HG02588 (cell line): ENCODE measurements around the gene RAD51D.
"Not testable (repeated sequence)": the region's sequence is repeated elsewhere in the genome, so short reads cannot be mapped to it uniquely, and the experiment has no call there.

Experiments
- ATAC-seq: cut with Tn5 transposase; IDR thresholded peaks from one replicate; pipeline ENCODE4 v1.9.1; 2021; ENCODE audit warnings: mild to moderate bottlenecking, moderate library complexity; ENCODE audit not compliant: unreplicated experiment

The RAD51D gene

DNA sequence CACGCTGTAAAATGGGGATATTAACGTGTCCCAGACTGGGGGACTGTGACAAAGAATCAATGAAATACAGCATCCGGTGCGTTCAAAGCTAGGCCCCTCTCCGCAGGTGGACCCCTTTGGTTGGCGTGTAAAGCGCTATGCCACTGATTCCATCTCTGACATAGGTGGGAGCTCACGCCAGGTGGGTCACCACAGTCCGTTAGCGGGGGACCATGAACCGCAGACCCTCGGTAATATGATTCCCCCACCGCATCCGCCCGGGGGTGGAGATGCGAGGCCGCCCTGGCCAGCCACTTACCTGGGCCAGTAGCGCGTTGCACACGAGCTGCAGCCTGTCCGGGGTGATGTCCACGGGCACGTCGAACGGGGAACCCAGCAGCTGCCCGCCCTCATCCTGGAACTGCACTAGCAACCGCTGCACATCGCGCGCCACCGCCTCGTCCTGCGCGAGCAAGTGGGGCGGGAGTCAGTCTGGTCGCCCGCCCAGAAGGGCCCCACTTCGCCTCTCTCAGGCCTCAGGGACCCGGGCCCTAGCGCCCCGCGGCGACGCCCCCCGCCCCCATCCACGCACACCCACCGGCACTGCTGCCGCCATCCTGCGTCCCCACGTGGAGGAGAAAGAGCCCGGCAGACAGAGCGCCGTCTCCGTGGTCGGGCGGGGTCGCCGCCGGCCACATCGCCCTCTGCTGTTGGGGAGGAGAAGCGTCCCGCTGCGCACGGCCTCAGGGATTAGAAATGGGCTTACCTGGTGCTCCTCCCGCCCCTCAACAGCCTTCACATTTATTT, 22.2 kb upstream of the RAD51D start, which contains the start of gene NLE1:
Gene NLE1, minus strand, starts transcription at position 623 of the 786 bp plus-strand sequence. Its CDS starts 28 bp downstream, at position 595.
- ATAC-seq, result peak; percentile 78

DNA sequence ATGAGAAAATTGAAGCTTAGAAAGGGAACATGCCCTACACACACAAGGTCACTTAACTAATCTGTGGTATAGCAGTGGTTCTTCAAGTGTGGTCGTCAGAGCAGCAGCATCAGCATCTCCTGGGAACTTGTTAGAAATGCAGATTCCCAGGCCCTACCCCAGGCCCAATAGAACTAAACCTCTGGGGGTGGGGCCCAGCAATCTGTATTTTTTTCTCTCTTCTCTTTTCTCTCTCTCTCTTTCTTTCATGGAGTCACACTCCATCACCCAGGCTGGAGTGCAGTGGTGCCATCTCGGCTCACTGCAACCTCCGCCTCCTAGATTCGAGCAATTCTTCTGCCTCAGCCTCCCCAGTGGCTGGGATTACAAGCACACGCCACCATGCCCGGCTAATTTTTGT, 18.6 kb upstream of the RAD51D start:
- no peak for ATAC-seq

GRCh38 chr17:35135322-35135721, 15.7 kb upstream of the RAD51D start:
- ATAC-seq, result no peak

DNA sequence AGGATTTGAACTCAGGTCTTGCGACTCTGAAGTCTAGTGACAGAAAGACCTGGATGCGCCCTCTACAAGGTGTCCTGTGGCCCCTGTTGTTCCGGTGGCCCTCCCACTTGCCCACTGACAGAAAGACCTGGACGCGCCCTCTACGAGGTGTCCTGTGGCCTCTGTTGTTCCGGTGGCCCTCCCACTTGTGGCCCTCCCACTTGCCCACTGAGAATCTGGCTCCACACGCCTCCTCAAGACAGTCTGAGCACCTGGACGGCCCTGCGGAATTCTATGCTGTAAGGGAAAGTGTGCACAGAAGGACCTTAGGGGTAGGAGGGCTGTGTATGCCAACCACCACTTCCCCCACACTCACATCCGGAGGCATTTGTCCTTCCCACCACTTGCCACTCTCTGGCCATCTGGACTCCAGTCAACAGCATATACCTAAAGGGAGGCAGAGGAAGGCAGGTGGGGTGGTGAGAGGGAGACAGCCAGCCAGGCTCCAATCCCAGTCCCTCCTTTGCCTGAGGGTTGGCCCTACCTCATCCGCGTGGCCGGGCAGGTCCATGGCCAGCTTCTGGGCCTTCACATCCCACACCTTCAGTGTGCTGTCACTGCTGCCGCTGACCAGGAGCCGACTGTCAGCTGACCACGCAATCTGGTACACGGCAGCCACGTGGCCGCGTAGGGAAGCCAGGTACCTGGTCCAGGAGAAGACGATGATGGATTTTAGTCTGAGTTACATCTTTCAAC, 13.3 kb upstream of the RAD51D start:
- ATAC-seq, result no peak

GRCh38 chr17:35132099-35132498, 12.4 kb upstream of the RAD51D start:
- no peak for ATAC-seq

DNA sequence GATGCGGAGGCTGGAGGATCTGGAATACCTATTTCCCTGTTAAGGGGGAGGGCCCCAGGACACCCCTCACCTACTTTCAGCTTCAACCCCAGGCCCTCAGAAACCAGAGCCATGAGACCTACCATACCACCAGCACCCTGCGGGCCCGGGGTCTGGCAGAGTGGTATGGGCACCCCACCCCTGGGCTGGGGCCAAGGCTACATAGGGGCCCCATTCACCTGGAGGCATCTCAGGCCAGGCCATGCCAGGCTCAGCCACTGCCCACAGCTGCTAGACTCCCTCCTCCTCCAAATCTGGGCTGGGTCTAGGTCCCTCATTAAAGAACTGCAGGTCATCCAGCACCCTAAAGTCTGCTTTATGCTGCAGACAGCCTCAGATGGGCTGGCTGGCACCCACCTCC, 10.7 kb upstream of the RAD51D start:
- no peak for ATAC-seq

GRCh38 chr17:35129973-35130351, 10.3 kb upstream of the RAD51D start:
- ATAC-seq, result no peak

GRCh38 chr17:35129154-35129972, 9.7 kb upstream of the RAD51D start:
- ATAC-seq, result no peak

DNA sequence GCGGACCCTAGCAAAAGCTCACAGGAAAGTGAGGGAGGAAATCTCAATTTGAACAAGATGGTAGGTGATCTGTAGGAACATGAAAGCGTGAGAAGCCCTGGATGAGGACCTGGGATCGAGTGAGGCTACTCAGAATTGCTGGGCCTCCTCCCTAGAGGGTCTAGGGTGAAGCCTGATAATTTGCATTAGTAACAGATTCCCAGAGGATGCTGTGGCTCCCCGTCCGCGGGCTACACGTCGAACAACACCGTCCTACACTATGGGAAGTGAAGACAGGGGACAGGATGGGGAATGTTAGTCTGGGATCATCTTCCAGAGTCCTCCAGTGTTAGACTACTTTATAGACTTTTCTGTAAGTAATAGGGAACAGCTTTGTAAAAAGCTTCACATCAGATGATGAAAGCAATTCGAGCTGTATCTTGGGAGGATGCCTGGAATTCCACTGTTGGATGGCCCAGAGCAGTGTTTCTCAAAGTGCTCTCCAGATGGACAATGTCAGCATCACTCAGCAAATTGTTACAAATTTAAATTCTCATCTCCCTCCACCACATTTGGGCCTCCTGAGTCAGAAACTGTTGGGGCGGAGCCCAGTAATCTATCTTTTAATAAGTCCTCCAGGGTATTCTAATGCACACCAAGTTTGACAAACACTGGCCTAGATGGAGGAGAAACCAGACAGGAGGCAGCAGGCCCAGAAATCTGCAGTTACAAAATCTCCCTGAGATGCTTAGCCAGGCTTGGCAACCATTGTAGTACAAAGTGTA, 8.3 kb upstream of the RAD51D start:
- ATAC-seq, result no peak

DNA sequence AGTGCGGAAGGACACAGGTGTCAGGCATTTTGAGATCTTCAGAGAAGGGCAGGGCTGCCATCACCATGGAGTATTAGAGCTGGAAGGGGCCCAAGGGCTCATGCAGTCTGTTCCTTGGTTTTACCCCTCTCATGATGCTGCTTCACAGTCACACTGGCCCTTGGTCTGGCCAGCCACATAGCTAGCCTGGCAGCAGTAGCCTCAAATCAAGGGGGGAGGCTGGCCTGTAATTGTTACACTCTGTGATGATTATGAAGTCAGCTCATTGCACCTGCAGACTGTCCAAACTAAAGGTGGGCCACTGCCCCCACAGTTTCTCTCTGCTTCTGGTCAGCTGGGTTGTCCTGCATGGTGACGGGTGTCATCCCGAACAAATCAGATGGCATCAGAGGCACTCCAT, 1.7 kb upstream of the RAD51D start, which contains the start of gene FNDC8:
Gene FNDC8, plus strand, starts transcription at position 301 of the 400 bp plus-strand sequence. Its CDS starts 79 bp downstream, at position 380.
- ATAC-seq, result no peak

DNA sequence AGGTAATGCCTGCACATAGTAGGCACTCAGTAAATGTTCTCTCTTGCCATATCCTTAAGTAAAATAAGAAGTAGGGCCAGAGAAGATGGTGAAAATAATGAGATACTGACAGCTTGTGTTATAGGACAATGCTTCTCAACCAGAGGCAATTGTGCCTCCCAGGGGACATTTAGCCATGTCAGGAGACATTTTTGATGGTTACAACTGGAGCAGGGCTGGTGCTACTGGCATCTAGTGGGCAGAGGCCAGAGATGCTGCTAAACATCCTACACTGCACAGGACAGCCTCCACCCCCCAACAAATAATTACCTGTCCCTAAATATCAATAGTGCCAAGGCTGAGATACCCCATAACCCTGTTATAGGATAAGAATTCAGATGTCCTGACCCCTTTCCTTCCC, 1.7 kb downstream of the RAD51D start:
- ATAC-seq, result no peak

DNA sequence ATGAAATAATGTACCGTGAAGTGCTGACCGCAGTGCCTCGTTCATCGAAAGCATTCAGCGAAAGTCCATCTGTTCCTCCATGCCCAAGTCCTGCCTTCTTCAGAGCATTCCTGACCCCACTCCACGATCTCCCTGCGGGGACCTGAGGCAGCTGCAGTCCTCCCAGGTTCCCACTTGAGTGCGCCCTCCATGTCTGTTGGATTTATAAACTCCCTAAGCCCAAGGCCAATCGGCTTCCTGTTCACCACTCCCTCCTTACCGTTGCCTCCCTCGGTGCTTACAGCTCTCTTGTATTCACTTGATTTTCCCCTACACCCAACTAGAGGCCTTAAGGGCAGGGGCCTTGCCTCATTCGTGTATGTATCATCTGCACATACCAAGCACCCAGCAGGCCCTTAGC, 2.8 kb downstream of the RAD51D start:
- ATAC-seq, result no peak

DNA sequence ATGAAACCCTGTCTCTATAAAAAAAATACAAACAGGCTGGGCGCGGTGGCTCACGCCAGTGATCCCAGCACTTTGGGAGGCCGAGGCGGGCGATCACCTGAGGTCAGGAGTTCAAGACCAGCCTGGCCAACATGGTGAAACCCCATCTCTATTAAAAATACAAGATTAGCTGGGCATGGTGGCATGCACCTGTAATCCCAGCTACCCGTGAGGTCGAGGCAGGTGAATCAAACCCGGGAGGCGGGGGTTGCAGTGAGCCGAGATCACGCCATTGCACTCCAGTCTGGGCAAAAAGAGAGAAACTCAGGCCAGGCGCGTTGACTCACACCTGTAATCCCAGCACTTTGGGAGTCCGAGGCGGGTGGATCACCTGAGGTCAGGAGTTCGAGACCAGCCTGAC, 8.9 kb downstream of the RAD51D start:
- ATAC-seq, result not testable (repeated sequence)

GRCh38 chr17:35104844-35105450, 14.7 kb downstream of the RAD51D start:
- no peak for ATAC-seq

DNA sequence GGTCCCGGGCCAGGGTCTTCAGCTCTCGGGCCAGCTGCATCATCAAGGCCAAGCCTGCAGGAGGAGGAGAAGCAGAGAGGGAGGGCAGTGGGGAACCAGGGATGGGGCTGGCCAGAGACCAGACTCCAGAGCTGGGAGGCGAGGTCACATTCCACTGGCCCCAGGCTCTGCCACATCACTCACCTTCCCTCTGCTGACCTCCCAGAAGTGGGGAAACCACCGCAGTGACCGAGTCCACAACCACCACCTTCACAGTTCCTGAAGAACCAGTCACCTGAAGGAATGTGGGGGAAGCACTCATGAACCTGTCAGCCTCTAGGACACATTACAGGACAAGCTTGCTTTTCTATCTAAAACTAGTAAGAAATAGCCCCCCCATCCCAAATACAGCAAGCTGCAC, 16.4 kb downstream of the RAD51D start:
- ATAC-seq, result no peak

DNA sequence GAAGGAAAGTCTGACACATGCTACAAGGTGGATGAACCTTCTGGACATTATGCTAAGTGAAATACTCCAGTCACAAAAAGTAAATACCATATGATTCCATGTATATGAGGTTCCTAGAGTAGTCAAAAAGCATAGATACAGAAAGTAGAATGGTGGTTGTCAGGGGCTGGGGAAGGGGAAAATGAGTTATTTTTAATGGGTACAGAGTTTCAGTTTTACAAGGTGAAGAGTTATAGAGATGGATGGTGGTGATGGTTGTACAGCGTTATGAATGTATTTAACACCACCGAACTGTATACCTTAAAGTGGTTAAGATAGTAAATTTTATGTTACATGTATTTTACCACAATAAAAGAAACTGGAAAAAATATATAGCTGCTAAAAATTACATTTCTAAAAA, 17.9 kb downstream of the RAD51D start:
- no peak for ATAC-seq

GRCh38 chr17:35101036-35101435, 18.6 kb downstream of the RAD51D start:
- ATAC-seq, result no peak

GRCh38 chr17:35099908-35100307, 19.8 kb downstream of the RAD51D start:
- no peak for ATAC-seq

- ATAC-seq, result no peak
These were observed 21.9 kb downstream of the RAD51D start for GRCh38 chr17:35097776-35098175.

DNA sequence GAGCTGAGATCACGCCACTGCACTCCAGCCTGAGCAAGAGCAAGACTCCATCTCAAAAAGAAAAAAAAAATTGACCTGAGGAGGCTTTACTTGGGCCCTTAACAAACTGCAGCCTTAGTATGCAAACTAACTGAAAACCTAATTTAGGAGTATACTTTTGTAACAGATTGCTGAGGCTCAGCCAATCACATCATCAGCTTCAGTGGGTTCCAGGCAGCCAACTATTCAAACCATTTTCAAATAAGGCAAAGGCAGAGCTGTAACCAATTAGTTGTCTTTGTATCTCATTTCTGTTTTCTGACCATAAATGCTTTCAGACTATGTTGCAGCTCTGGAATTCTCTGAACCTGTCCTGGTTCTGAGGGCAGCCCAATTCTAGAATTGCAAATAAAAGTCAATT, 23.9 kb downstream of the RAD51D start:
- ATAC-seq, result no peak
